Heart right ventricle (tissue), 16 donors: ENCODE results near the gene KLRB1. TPM values are rescaled to one million over a fixed set of nuclear protein-coding genes. Genes with fewer than 3 reads are reported as not detected.
"Not testable (repeated sequence)": the region's sequence is repeated elsewhere in the genome, so short reads cannot be mapped to it uniquely, and the experiment has no call there.

Experiments
- ATAC-seq, 8 donors: fragments of 200-7000 bp; cut with Tn5 transposase; one replicate each; pipeline ENCODE4 v1.9.1; 2020; ENCODE audit warnings: mild to moderate bottlenecking in 8 of 8, moderate library complexity in 8 of 8, moderate number of reproducible peaks in 1 of 8
- DNase-seq, 2 donors: peaks; one replicate each; pipeline ENCODE4 v3.0.0-alpha.2; 2020
- H3K27ac ChIP-seq, 10 donors: fragments of 200-600 bp; sonication (generic) in 2 of 10; one replicate each; pipeline versions ENCODE4 v1.5.0 to v1.8.0; 2020 to 2022; ENCODE audit warnings: mild to moderate bottlenecking in 3 of 10
- H3K27me3 ChIP-seq, 7 donors: fragments of 200-600 bp; one replicate each; pipeline ENCODE4 v1.8.0; 2021 to 2022; ENCODE audit warnings: mild to moderate bottlenecking in 2 of 7
- H3K36me3 ChIP-seq, 9 donors: fragments of 200-600 bp; sonication (generic) in 1 of 9; one replicate each; pipeline versions ENCODE4 v1.5.0 to v1.8.0; 2020 to 2022; ENCODE audit warnings: mild to moderate bottlenecking in 2 of 9
- H3K4me1 ChIP-seq, 9 donors: fragments of 200-600 bp; sonication (generic) in 1 of 9; one replicate each; pipeline versions ENCODE4 v1.5.0 to v1.8.0; 2020 to 2022; ENCODE audit warnings: mild to moderate bottlenecking in 4 of 9
- H3K4me3 ChIP-seq, 10 donors: fragments of 200-600 bp; sonication (generic) in 2 of 10; one replicate each; pipeline versions ENCODE4 v1.5.0 to v1.8.0; 2020 to 2022; ENCODE audit warnings: mild to moderate bottlenecking in 7 of 10, moderate library complexity in 2 of 10
- H3K9me3 ChIP-seq, 11 donors: fragments of 200-600 bp in 10 of 11; sonication (generic) in 2 of 11; one replicate each; pipeline versions ENCODE4 v1.5.0 to v1.8.0; 2013 to 2022; ENCODE audit warnings: mild to moderate bottlenecking in 2 of 11, control low read depth in 1 of 11, moderate library complexity in 1 of 11
- CTCF ChIP-seq, 9 donors: fragments of 200-600 bp; sonication (generic) in 2 of 9; IDR thresholded peaks; one replicate each; pipeline versions ENCODE4 v1.5.0 to v1.8.0; 2021 to 2022; ENCODE audit warnings: antibody characterized with exemption in 9 of 9, mild to moderate bottlenecking in 5 of 9, moderate library complexity in 1 of 9
- WGBS, 2 donors: extraction: QIAGEN DNeasy Blood & Tissue Kit; methylation state at CpG; one replicate each; pipeline ENCODE4 v1.1.7; 2013; ENCODE audit warnings: inconsistent platforms in 1 of 2; 5-methylcytosine and 5-hydroxymethylcytosine counted together
- intact Hi-C, 10 donors: fragments of 100-400 bp; cut with DNase I; formaldehyde crosslinking; loops; one replicate each; pipeline versions ENCODE4 v1.11.1 to v1.14.2; 2022
- polyA plus RNA-seq, 2 donors: library from polyadenylated mRNA; stranded (reverse); fragments of 200-250 nt; gene quantifications; one replicate each; pipeline ENCODE4 v1.2.3, GENCODE V29; 2013
- total RNA-seq, 10 donors: library from RNA; stranded (reverse); fragmentation: NEBNext Ultra II Directional in 3 of 10; extraction: Animal tissue kit (Norgen Biotek cat#: 25700) in 3 of 10; gene quantifications; one replicate each; pipeline versions ENCODE4 v1.2.1 to v1.2.4, GENCODE V29; 2021 to 2023
- donor health status: Arrhythmogenic right ventricular cardiomyopathy.
- donor health status: ischemic (EF 13 %, LVEDD 7.1; RV severe dilation, severe dysfunction).
- donor health status: healthy with polysubstance abuse.
- donor health status: DM: no; HTN: yes; CAD: no.
- donor health status: DM: no; HTN: no; CAD: no.
- donor health status: ischemic (EF 25% LVEDD 6.9; RV normal size, moderate dysfunction).
- donor health status: ischemic (EF 25% LVEDD 5.7; RV mildly dilated, moderate dysfunction).
- donor health status: healthy.
- donor health status: DM: yes; HTN: yes; CAD: no.
- donor health status: Ischemic cardiomyopathy.
- donor health status: ischemic (EF 35%, LVEDD 5.7; RV mildly dilated, moderate dysfunction).
- donor health status: nonischemic (EF 11% LVEDD 7.7; RV severe dilation, severe dysfunction).
- donor health status: DM: yes; HTN: yes; CAD: no.
- donor health status: PGD.
- donor health status: ischemic (EF 29% LVEDD 5.4; RV normal size, mild dysfunction).
- donor health status: nonischemic (EF 23%, LVEDD 6.1; RV moderate dilation, normal function).

The KLRB1 gene
- total and polyA plus RNA-seq, 12 donors: 0.16 to 1.4 (median 0.19) TPM; not detected in 3

- 4 to 9% methylated on average over 13 of the region's 13 CpGs for WGBS, 2 donors
- peaks cover 2 to 41% (median 27%) of the 10 kb centered on the region in 9 donors for H3K4me1 ChIP-seq
- intact Hi-C loops: loop anchor here in 2 of 10 donors (5.0 kb wide), 2 partner anchors 43 to 53 kb away; no protein-coding TSS in a partner anchor
- ATAC-seq (peak in 3 of 8 donors; percentile 13 to 17 (median 15)), DNase-seq (no peak)
- peaks cover 0 to 4% (median 0%) of the 10 kb centered on the region in 11 donors for H3K9me3 ChIP-seq
- peak overlapping the region; percentile 52 to 82 (median 70) for H3K4me3 ChIP-seq
- H3K27ac ChIP-seq: peak overlapping the region; percentile 66 to 96 (median 92)
- H3K36me3 ChIP-seq: peaks cover 0 to 11% (median 0%) of the 10 kb centered on the region in 9 donors
- H3K27me3 ChIP-seq: no peaks in the 10 kb centered on the region
- no peak for TF ChIP-seq CTCF (IDR thresholded peaks at IDR 0.05)
Measured at GRCh38 chr12:9648701-9649531, 41.2 kb upstream of the KLRB1 start.

GRCh38 chr12:9647825-9648700 is 40.3 kb upstream of the KLRB1 start:
- no peak for TF ChIP-seq CTCF (IDR thresholded peaks at IDR 0.05)
- 0 to 1% methylated on average over 55 of the region's 55 CpGs for WGBS, 2 donors
- Histone ChIP-seq H3K4me3 (peak overlapping the region; percentile 52 to 82 (median 70)), H3K27ac (peak overlapping the region; percentile 66 to 96 (median 92)), H3K9me3 (peaks cover 0 to 4% (median 0%) of the 10 kb centered on the region in 11 donors), H3K27me3 (no peaks in the 10 kb centered on the region), H3K4me1 (peaks cover 2 to 39% (median 27%) of the 10 kb centered on the region in 9 donors), H3K36me3 (peaks cover 0 to 2% (median 0%) of the 10 kb centered on the region in 9 donors)
- DNase-seq (peak; percentile 80 to 83), ATAC-seq (peak; percentile 93 to 98 (median 96))
- intact Hi-C loops: loop anchor here in 2 of 10 donors (5.0 kb wide), 2 partner anchors 44 to 54 kb away; no protein-coding TSS in a partner anchor

- no peaks in the 10 kb centered on the region for H3K27me3 ChIP-seq
- intact Hi-C loops: loop anchor here in 2 of 10 donors (5.0 kb wide), 2 partner anchors 45 to 55 kb away; no protein-coding TSS in a partner anchor
Measured at GRCh38 chr12:9646794-9647781, 39.4 kb upstream of the KLRB1 start.

GRCh38 chr12:9644985-9645551 is 37.4 kb upstream of the KLRB1 start:
- not testable (repeated sequence) for H3K27me3 ChIP-seq, H3K36me3 ChIP-seq, H3K4me3 ChIP-seq, DNase-seq, H3K9me3 ChIP-seq, ATAC-seq, H3K27ac ChIP-seq
- intact Hi-C loops: loop anchor here in 2 of 10 donors (5.0 kb wide), 2 partner anchors 47 to 57 kb away; no protein-coding TSS in a partner anchor
- H3K4me1 ChIP-seq: peaks cover 2 to 19% (median 10%) of the 10 kb centered on the region in 9 donors
- WGBS, 2 donors: 65 to 81% methylated on average over 1 of the region's 1 CpG

More at GRCh38 chr12:9646794-9647781, 39.4 kb upstream of the KLRB1 start:
- DNase-seq (no peak), ATAC-seq (no peak)
- no peak for TF ChIP-seq CTCF (IDR thresholded peaks at IDR 0.05)
- Histone ChIP-seq H3K36me3 (no peaks in the 10 kb centered on the region), H3K4me1 (peaks cover 2 to 35% (median 27%) of the 10 kb centered on the region in 9 donors), H3K4me3 (peak overlapping the region; percentile 52 to 82 (median 70)), H3K27ac (peak overlapping the region; percentile 66 to 96 (median 92)), H3K9me3 (peaks cover 0 to 4% (median 0%) of the 10 kb centered on the region in 11 donors)
- 39 to 41% methylated on average over 13 of the region's 13 CpGs for WGBS, 2 donors
